SK-N-SH treated with all-trans-retinoic acid at 6 μM for 48 hours (cell line): ENCODE measurements around the gene RAP1GAP.

Experiments
- ATAC-seq: fragments of 200-7000 bp; cut with Tn5 transposase; 3 replicates; pipeline ENCODE4 v1.9.1; 2020; ENCODE audit warnings: mild to moderate bottlenecking, moderate library complexity
- ARNTL ChIP-seq: fragments of 450-650 bp; formaldehyde crosslinking; IDR thresholded peaks from 2 replicates; pipeline ENCODE4 v1.5.0; 2020; ENCODE audit warnings: low read depth, mild to moderate bottlenecking, moderate library complexity, borderline replicate concordance
- CREB5 ChIP-seq: fragments of 250-450 bp; sonication (Bioruptor Pico); IDR thresholded peaks from 2 replicates; pipeline ENCODE4 v1.5.1; 2020; ENCODE audit warnings: low read depth, mild to moderate bottlenecking, moderate library complexity
- CSDC2 ChIP-seq: fragments of 250-450 bp; sonication (Bioruptor Pico); IDR thresholded peaks from 2 replicates; pipeline ENCODE4 v1.5.0; 2020; ENCODE audit warnings: mild to moderate bottlenecking, moderate library complexity
- ESRRG ChIP-seq: fragments of 250-450 bp; sonication (Bioruptor Pico); IDR thresholded peaks from 2 replicates; pipeline ENCODE4 v1.6.1; 2021; ENCODE audit warnings: mild to moderate bottlenecking
- GLIS3 ChIP-seq: fragments of 250-450 bp; sonication (Bioruptor Pico); IDR thresholded peaks from 2 replicates; pipeline ENCODE4 v1.5.0; 2020; ENCODE audit warnings: mild to moderate bottlenecking, moderate library complexity
- ISL1 ChIP-seq: fragments of 250-450 bp; sonication (Bioruptor Pico); IDR thresholded peaks from 2 replicates; pipeline ENCODE4 v2.1.2; 2022; ENCODE audit warnings: mild to moderate bottlenecking, moderate library complexity
- OSR1 ChIP-seq: fragments of 250-450 bp; sonication (Bioruptor Pico); IDR thresholded peaks from 2 replicates; pipeline ENCODE4 v1.8.0; 2022; ENCODE audit warnings: moderate library complexity, mild to moderate bottlenecking, inconsistent platforms
- PPARA ChIP-seq: fragments of 250-450 bp; sonication (Bioruptor Pico); IDR thresholded peaks from 2 replicates; pipeline ENCODE4 v1.5.0; 2020; ENCODE audit warnings: mild to moderate bottlenecking, borderline replicate concordance
- RARB ChIP-seq: fragments of 250-450 bp; sonication (Bioruptor Pico); IDR thresholded peaks from 2 replicates; pipeline ENCODE4 v1.8.0; 2021; ENCODE audit warnings: mild to moderate bottlenecking, moderate library complexity
- SNAI2 ChIP-seq: fragments of 250-450 bp; sonication (Bioruptor Pico); IDR thresholded peaks from 2 replicates; pipeline ENCODE4 v1.5.0; 2020; ENCODE audit warnings: mild to moderate bottlenecking, moderate library complexity
- TCF4 ChIP-seq: fragments of 250-450 bp; sonication (Bioruptor Pico); IDR thresholded peaks from 2 replicates; pipeline ENCODE4 v1.8.0; 2021; ENCODE audit warnings: mild to moderate bottlenecking, moderate library complexity, borderline replicate concordance
- TSHZ2 ChIP-seq: fragments of 250-450 bp; sonication (Bioruptor Pico); IDR thresholded peaks from 2 replicates; pipeline ENCODE4 v1.5.0; 2020; ENCODE audit warnings: mild to moderate bottlenecking, moderate library complexity
- ZC3H10 ChIP-seq: fragments of 250-450 bp; sonication (Bioruptor Pico); IDR thresholded peaks from 2 replicates; pipeline ENCODE4 v1.5.1; 2021; ENCODE audit warnings: mild to moderate bottlenecking, moderate library complexity
- ZFP3 ChIP-seq: fragments of 250-450 bp; sonication (Bioruptor Pico); IDR thresholded peaks from 2 replicates; pipeline ENCODE4 v1.5.0; 2020; ENCODE audit warnings: mild to moderate bottlenecking, moderate library complexity
- ZFP30 ChIP-seq: fragments of 450-650 bp; formaldehyde crosslinking; IDR thresholded peaks from 2 replicates; pipeline ENCODE4 v1.5.0; 2022; ENCODE audit warnings: mild to moderate bottlenecking, moderate library complexity
- ZNF565 ChIP-seq: fragments of 450-650 bp; formaldehyde crosslinking; conservative IDR thresholded peaks from 2 replicates; pipeline ENCODE4 v1.5.0; 2020; ENCODE audit warnings: low read depth, mild to moderate bottlenecking, moderate library complexity
- ZNF70 ChIP-seq: fragments of 450-650 bp; formaldehyde crosslinking; IDR thresholded peaks from 2 replicates; pipeline ENCODE4 v1.5.0; 2020; ENCODE audit warnings: mild to moderate bottlenecking, moderate library complexity
- ZNF8 ChIP-seq: fragments of 450-650 bp; formaldehyde crosslinking; IDR thresholded peaks from 2 replicates; pipeline ENCODE4 v1.5.0; 2020; ENCODE audit warnings: mild to moderate bottlenecking, moderate library complexity
- TF ChIP-seq, protein P1 (sequence below): fragments of 250-450 bp; sonication (Bioruptor Pico); IDR thresholded peaks from 2 replicates; pipeline ENCODE4 v1.8.0; 2020; ENCODE audit warnings: mild to moderate bottlenecking, moderate library complexity, borderline replicate concordance
- TF ChIP-seq, protein P2 (sequence below): fragments of 250-450 bp; sonication (Bioruptor Pico); IDR thresholded peaks from 2 replicates; pipeline ENCODE4 v1.5.1; 2021; ENCODE audit warnings: mild to moderate bottlenecking, moderate library complexity

RAP1GAP gene

GRCh38 chr1:21596174-21596573 is 73.0 kb downstream of the RAP1GAP start:
- no peak for ATAC-seq
- TF ChIP-seq ZNF8 (CRISPR knock-in tag), result no peak
- TF ChIP-seq RARB (CRISPR knock-in tag), result no peak
- TF ChIP-seq PPARA, result no peak
- TF ChIP-seq ZFP3 (CRISPR knock-in tag), result no peak
- no peak for TF ChIP-seq TCF4 (CRISPR knock-in tag)
- no peak for TF ChIP-seq OSR1 (CRISPR knock-in tag)
- TF ChIP-seq ZFP30 (CRISPR knock-in tag), result no peak
- TF ChIP-seq GLIS3, result no peak
- TF ChIP-seq ISL1 (CRISPR knock-in tag), result no peak
- no peak for TF ChIP-seq ESRRG
- TF ChIP-seq CREB5 (CRISPR knock-in tag), result no peak
- TF ChIP-seq ZC3H10, result no peak
- TF ChIP-seq ZNF70 (CRISPR knock-in tag), result no peak
- no peak for TF ChIP-seq ZNF565 (CRISPR knock-in tag)
- TF ChIP-seq, protein P1, sequence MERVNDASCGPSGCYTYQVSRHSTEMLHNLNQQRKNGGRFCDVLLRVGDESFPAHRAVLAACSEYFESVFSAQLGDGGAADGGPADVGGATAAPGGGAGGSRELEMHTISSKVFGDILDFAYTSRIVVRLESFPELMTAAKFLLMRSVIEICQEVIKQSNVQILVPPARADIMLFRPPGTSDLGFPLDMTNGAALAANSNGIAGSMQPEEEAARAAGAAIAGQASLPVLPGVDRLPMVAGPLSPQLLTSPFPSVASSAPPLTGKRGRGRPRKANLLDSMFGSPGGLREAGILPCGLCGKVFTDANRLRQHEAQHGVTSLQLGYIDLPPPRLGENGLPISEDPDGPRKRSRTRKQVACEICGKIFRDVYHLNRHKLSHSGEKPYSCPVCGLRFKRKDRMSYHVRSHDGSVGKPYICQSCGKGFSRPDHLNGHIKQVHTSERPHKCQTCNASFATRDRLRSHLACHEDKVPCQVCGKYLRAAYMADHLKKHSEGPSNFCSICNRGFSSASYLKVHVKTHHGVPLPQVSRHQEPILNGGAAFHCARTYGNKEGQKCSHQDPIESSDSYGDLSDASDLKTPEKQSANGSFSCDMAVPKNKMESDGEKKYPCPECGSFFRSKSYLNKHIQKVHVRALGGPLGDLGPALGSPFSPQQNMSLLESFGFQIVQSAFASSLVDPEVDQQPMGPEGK (CRISPR knock-in tag), result no peak
- no peak for TF ChIP-seq SNAI2
- no peak for TF ChIP-seq TSHZ2 (CRISPR knock-in tag)

DNA sequence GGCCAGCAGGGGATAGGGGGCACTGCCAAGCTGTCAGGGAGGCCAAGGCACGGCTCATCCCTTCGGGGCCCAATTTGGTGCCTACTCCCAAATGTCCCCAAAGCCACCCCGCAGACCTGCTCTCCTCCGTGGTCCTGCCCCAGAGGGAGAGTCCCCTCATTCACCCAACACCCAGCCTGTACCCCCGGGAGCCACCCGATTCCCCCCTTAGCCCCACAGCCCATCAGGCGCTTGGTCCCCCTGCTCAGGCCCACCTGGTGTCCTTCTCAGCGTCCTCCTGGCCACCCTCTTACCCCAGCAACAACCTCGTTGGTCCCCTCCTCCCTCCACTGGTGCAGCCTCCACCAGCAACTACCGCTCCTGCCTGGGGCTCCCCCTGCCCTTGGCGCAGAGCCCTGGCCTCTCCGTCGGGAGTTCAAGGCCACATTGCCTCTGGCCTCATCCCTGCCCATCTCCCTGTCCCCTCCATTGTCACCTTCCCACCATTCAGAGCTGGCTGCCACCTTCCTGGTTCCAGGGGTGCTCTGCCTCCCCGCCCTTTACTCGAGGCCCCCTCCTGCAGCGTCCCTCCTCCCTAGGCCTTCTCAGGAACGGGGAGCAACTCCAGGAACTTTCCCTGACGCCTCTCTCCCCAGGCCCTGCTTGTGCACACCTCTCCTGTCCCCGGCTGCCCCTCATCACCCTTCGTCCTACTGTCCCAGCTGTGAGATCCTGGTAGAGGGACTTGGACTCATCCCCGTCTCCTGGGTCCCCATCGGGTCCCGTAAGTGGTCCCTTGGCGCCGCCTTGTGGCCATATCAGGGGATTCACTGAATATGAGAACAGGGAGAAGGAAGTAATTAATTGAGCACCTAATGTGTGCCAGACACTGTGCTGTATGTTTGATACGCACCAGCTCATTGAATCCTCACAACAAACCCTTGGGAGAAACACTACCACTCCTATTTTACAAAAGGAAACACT is 73.9 kb downstream of the RAP1GAP start:
- ATAC-seq, result peak; percentile 63; the same call in 2 of the 3 replicates
- TF ChIP-seq, protein P1 (CRISPR knock-in tag), result no peak
- TF ChIP-seq ZNF8 (CRISPR knock-in tag), result no peak
- no peak for TF ChIP-seq ZNF70 (CRISPR knock-in tag)
- no peak for TF ChIP-seq PPARA
- TF ChIP-seq OSR1 (CRISPR knock-in tag), result no peak
- TF ChIP-seq ZFP3 (CRISPR knock-in tag), result no peak
- TF ChIP-seq SNAI2, result no peak
- TF ChIP-seq ZFP30 (CRISPR knock-in tag), result no peak
- TF ChIP-seq CSDC2 (CRISPR knock-in tag), result no peak
- TF ChIP-seq TCF4 (CRISPR knock-in tag), result no peak
- TF ChIP-seq, protein P2, sequence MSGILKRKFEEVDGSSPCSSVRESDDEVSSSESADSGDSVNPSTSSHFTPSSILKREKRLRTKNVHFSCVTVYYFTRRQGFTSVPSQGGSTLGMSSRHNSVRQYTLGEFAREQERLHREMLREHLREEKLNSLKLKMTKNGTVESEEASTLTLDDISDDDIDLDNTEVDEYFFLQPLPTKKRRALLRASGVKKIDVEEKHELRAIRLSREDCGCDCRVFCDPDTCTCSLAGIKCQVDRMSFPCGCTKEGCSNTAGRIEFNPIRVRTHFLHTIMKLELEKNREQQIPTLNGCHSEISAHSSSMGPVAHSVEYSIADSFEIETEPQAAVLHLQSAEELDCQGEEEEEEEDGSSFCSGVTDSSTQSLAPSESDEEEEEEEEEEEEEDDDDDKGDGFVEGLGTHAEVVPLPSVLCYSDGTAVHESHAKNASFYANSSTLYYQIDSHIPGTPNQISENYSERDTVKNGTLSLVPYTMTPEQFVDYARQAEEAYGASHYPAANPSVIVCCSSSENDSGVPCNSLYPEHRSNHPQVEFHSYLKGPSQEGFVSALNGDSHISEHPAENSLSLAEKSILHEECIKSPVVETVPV (CRISPR knock-in tag), result no peak
- TF ChIP-seq TSHZ2 (CRISPR knock-in tag), result no peak
- no peak for TF ChIP-seq GLIS3
- no peak for TF ChIP-seq ARNTL (CRISPR knock-in tag)
- TF ChIP-seq ZC3H10, result no peak
